ENCODE data around the gene COL5A2.

COL5A2 gene

GRCh38 chr2:189147361-189147760 is 32.2 kb downstream of the COL5A2 start:
- DNase-seq (ENCODE audit: low read depth) = no peak

- DNase-seq (ENCODE audit: low read depth) = no peak
Observed at GRCh38 chr2:189146553-189146952, 33.0 kb downstream of the COL5A2 start.

- DNase-seq (ENCODE audit: low read depth) = peak; percentile 60
Observed at GRCh38 chr2:189144700-189145211, 34.8 kb downstream of the COL5A2 start.

GRCh38 chr2:189143925-189144324 is 35.6 kb downstream of the COL5A2 start:
- DNase-seq (ENCODE audit: low read depth) = peak; percentile 81

- no peak for DNase-seq (ENCODE audit: low read depth)
Observed at GRCh38 chr2:189142893-189143759, 36.4 kb downstream of the COL5A2 start.

GRCh38 chr2:189138800-189139199 is 40.8 kb downstream of the COL5A2 start:
- no peak for DNase-seq (ENCODE audit: low read depth)

- DNase-seq (ENCODE audit: low read depth) = no peak
Observed at GRCh38 chr2:189137519-189137918, 42.0 kb downstream of the COL5A2 start.

- no peak for DNase-seq (ENCODE audit: low read depth)
Observed at GRCh38 chr2:189134485-189134884, 45.1 kb downstream of the COL5A2 start.

- no peak for DNase-seq (ENCODE audit: low read depth)
Observed at GRCh38 chr2:189131991-189132390, 47.6 kb downstream of the COL5A2 start.

- DNase-seq (ENCODE audit: low read depth) = peak; percentile 78
Observed at GRCh38 chr2:189129971-189130370, 49.6 kb downstream of the COL5A2 start.

GRCh38 chr2:189128970-189129369 is 50.6 kb downstream of the COL5A2 start:
- no peak for DNase-seq (ENCODE audit: low read depth)

- no peak for DNase-seq (ENCODE audit: low read depth)
Observed at GRCh38 chr2:189127756-189128155, 51.8 kb downstream of the COL5A2 start.

- DNase-seq (ENCODE audit: low read depth) = no peak
Observed at GRCh38 chr2:189125195-189125594, 54.4 kb downstream of the COL5A2 start.

GRCh38 chr2:189124175-189124574 is 55.4 kb downstream of the COL5A2 start:
- no peak for DNase-seq (ENCODE audit: low read depth)

- DNase-seq (ENCODE audit: low read depth) = no peak
Observed at GRCh38 chr2:189118386-189118785, 61.2 kb downstream of the COL5A2 start.

GRCh38 chr2:189116979-189117378 is 62.6 kb downstream of the COL5A2 start:
- DNase-seq (ENCODE audit: low read depth) = no peak

- DNase-seq (ENCODE audit: low read depth) = no peak
Observed at GRCh38 chr2:189116087-189116486, 63.5 kb downstream of the COL5A2 start.

GRCh38 chr2:189115126-189115525 is 64.4 kb downstream of the COL5A2 start:
- no peak for DNase-seq (ENCODE audit: low read depth)

- no peak for DNase-seq (ENCODE audit: low read depth)
Observed at GRCh38 chr2:189113963-189114362, 65.6 kb downstream of the COL5A2 start.

- no peak for DNase-seq (ENCODE audit: low read depth)
Observed at GRCh38 chr2:189111063-189111715, 68.4 kb downstream of the COL5A2 start.

GRCh38 chr2:189109921-189110397 is 69.6 kb downstream of the COL5A2 start:
- no peak for DNase-seq (ENCODE audit: low read depth)

- no peak for DNase-seq (ENCODE audit: low read depth)
Observed at GRCh38 chr2:189104934-189105333, 74.6 kb downstream of the COL5A2 start.

- no peak for DNase-seq (ENCODE audit: low read depth)
Observed at GRCh38 chr2:189102735-189103134, 76.8 kb downstream of the COL5A2 start.

Measured in GM04504 (cell line).